Endodermal cell (in vitro differentiated cells): Measurements from ENCODE around the gene RPL29. TPM values are rescaled to one million over a fixed set of nuclear protein-coding genes. Genes with fewer than 3 reads are reported as not detected.

Experiments used
- DNase-seq: peaks from one replicate; pipeline ENCODE4 v3.0.0-alpha.2; 2017
- H3K27ac ChIP-seq: 2 replicates; pipeline ENCODE4 v1.5.1; 2013; ENCODE audit warnings: mild to moderate bottlenecking, low read depth, low read length, moderate library complexity
- H3K27me3 ChIP-seq: 2 replicates; pipeline ENCODE4 v1.6.1; 2013; ENCODE audit warnings: mild to moderate bottlenecking, low read length, moderate library complexity; ENCODE audit not compliant: insufficient read depth, control insufficient read depth, poor library complexity, severe bottlenecking
- H3K36me3 ChIP-seq: 2 replicates; pipeline ENCODE4 v1.7.0; 2013; ENCODE audit warnings: mild to moderate bottlenecking, low read length, moderate library complexity; ENCODE audit not compliant: control insufficient read depth, insufficient read depth
- H3K4me1 ChIP-seq: one replicate; pipeline ENCODE4 v1.7.0; 2013; ENCODE audit warnings: low read length; ENCODE audit not compliant: control insufficient read depth, insufficient read depth
- H3K4me3 ChIP-seq: 2 replicates; pipeline ENCODE4 v1.5.1; 2013; ENCODE audit warnings: mild to moderate bottlenecking, low read length, moderate library complexity
- H3K9ac ChIP-seq: 2 replicates; pipeline ENCODE4 v1.6.1; 2013; ENCODE audit warnings: mild to moderate bottlenecking, low read length, moderate library complexity; ENCODE audit not compliant: poor library complexity, severe bottlenecking; ENCODE audit errors: extremely low read depth
- H3K9me3 ChIP-seq: 2 replicates; pipeline ENCODE4 v1.6.1; 2013; ENCODE audit warnings: mild to moderate bottlenecking, low read length, moderate library complexity; ENCODE audit not compliant: control insufficient read depth
- H3K27ac Mint-ChIP-seq: 2 replicates; pipeline ENCODE4 v1.8.0; 2020; ENCODE audit warnings: mixed read lengths
- H3K27me3 Mint-ChIP-seq: 2 replicates; pipeline ENCODE4 v1.8.0; 2021; ENCODE audit warnings: mild to moderate bottlenecking, mixed read lengths; ENCODE audit not compliant: insufficient read depth
- H3K36me3 Mint-ChIP-seq: 2 replicates; pipeline ENCODE4 v1.8.0; 2020; ENCODE audit warnings: low read depth, mixed read lengths
- H3K4me1 Mint-ChIP-seq: 2 replicates; pipeline ENCODE4 v1.8.0; 2020; ENCODE audit warnings: mixed read lengths
- H3K4me3 Mint-ChIP-seq: 2 replicates; pipeline ENCODE4 v1.8.0; 2020; ENCODE audit warnings: mild to moderate bottlenecking, moderate library complexity, mixed read lengths
- H3K9me3 Mint-ChIP-seq: 2 replicates; pipeline ENCODE4 v1.8.0; 2020; ENCODE audit warnings: mild to moderate bottlenecking, mixed read lengths
- WGBS, 2 experiments: methylation state at CpG; one replicate each; pipeline versions ENCODE4 v1.1.5 to v1.1.7; 2013; ENCODE audit warnings: missing lambda C conversion rate in 2 of 2, mixed read lengths in 1 of 2; ENCODE audit not compliant: insufficient coverage in 1 of 2, insufficient read length in 1 of 2; 5-methylcytosine and 5-hydroxymethylcytosine counted together
- long read RNA-seq, 4 experiments: library from polyadenylated mRNA in 2 of 4; library from RNA in 1 of 4; library from capped mRNA in 1 of 4; stranded (forward) in 3 of 4; unstranded in 1 of 4; transcript quantifications; one replicate each; pipeline ENCODE4 v2.0.0, GENCODE V29; 2020 to 2021; ENCODE audit warnings: inconsistent platforms in 1 of 4
- polyA plus RNA-seq, 2 experiments: library from polyadenylated mRNA; stranded (reverse); fragments of 50-300 nt; gene quantifications; one replicate each; pipeline ENCODE4 v1.2.3, GENCODE V29; 2013
- total RNA-seq, 2 donors: library from RNA; stranded (reverse); fragmentation: NEBNext Ultra II Directional in 1 of 2; extraction: Animal tissue kit (Norgen Biotek cat#: 25700) in 1 of 2; gene quantifications; 2 replicates in 1 of 2; 3 replicates in 1 of 2; pipeline ENCODE4 v1.2.1, GENCODE V29; 2021
- TF ChIP-seq, protein P1 (sequence below): fragments of 200-600 bp; sonication (generic); conservative IDR thresholded peaks from 2 replicates; pipeline ENCODE4 v1.5.0; 2021; ENCODE audit warnings: antibody characterized with exemption, mild to moderate bottlenecking

RPL29 gene
- total RNA-seq, result 1,000 to 10,000 TPM; 1,325 to 1,600 TPM
- polyA plus RNA-seq (2013, experiment 1 of 2), result 1,775 TPM
- polyA plus RNA-seq (2013, experiment 2 of 2), result 1,656 TPM
- long read RNA-seq, experiment 1, transcript RPL29-201 (4 exons, 723 nt), result major isoform, 306 of 799 reads
- long read RNA-seq, experiment 1, partial matches to known transcripts, result 390 of 799 reads
- long read RNA-seq, experiment 1, other reads (novel, unspliced or antisense), result 100 of 799 reads
- long read RNA-seq, experiment 2, transcript RPL29-201 (4 exons, 723 nt), result major isoform, 286 of 310 reads
- long read RNA-seq, experiment 2, partial matches to known transcripts, result 22 of 310 reads
- long read RNA-seq, experiment 2, other reads (novel, unspliced or antisense), result 0 of 310 reads
- long read RNA-seq, experiment 3, transcript RPL29-209 (4 exons, 713 nt), result minor isoform, 6 of 582 reads
- long read RNA-seq, experiment 3, transcript RPL29-206 (3 exons, 880 nt), result minor isoform, 5 of 582 reads
- long read RNA-seq, experiment 3, transcript RPL29-201 (4 exons, 723 nt), result major isoform, 520 of 582 reads
- long read RNA-seq, experiment 3, partial matches to known transcripts, result 42 of 582 reads
- long read RNA-seq, experiment 3, other reads (novel, unspliced or antisense), result 7 of 582 reads
- long read RNA-seq, experiment 4, transcript RPL29-201 (4 exons, 723 nt), result major isoform, 6 of 22 reads
- long read RNA-seq, experiment 4, partial matches to known transcripts, result 10 of 22 reads
- long read RNA-seq, experiment 4, other reads (novel, unspliced or antisense), result 1 of 22 reads

DNA sequence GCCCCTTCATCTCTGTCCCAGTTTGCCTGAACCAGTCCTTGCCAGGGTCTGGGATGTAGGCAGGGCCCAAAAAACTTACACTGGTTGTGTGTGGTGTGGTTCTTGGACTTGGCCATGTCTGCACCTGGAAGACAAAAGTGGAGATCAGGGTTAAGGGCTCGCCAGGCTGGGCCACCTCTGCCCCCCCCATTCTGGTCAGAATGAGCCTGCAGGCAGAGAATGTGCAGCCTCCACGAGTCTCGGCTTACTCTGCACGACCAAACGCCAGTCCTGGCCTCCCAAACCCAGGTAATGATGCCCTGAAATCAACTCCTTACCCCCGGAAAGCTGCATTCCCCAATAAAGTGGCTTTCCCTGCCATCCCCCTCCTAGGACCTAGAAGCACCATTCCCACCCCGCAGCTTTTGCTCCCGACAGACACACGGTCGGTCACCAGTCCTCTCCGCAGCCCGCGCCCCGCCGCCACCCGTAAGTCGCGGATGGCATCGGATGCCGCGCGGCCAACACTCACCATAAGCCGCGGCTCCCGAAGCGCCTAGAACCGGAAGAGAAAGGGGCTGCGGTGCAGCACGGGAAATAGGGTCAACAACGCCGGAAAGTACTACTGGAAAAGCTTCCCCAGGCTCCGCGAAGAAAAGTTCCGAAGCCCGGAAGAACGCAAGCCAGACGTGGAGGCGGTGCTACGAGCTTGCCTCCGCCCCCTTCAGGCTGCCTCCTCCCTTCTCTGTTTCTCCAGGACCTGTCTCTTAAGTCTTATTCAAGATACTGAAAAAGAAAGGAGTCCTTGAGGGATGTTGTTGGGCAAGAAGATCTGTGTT is at the start of gene RPL29:
TSS of gene RPL29 (minus strand) at position 550 of the 818 bp plus-strand sequence. CDS start at position 116, 434 bp downstream.
- 0% methylated on average over 12 to 40 of the region's 40 CpGs for WGBS, 2 experiments
- peak; percentile 96 for DNase-seq
- TF ChIP-seq, protein P1, sequence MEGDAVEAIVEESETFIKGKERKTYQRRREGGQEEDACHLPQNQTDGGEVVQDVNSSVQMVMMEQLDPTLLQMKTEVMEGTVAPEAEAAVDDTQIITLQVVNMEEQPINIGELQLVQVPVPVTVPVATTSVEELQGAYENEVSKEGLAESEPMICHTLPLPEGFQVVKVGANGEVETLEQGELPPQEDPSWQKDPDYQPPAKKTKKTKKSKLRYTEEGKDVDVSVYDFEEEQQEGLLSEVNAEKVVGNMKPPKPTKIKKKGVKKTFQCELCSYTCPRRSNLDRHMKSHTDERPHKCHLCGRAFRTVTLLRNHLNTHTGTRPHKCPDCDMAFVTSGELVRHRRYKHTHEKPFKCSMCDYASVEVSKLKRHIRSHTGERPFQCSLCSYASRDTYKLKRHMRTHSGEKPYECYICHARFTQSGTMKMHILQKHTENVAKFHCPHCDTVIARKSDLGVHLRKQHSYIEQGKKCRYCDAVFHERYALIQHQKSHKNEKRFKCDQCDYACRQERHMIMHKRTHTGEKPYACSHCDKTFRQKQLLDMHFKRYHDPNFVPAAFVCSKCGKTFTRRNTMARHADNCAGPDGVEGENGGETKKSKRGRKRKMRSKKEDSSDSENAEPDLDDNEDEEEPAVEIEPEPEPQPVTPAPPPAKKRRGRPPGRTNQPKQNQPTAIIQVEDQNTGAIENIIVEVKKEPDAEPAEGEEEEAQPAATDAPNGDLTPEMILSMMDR, result no peak
- H3K27ac ChIP-seq, result peak within 1 kb of the TSS; percentile 99
- H3K4me3 Mint-ChIP-seq, result peak within 1 kb of the TSS; percentile 100
- peaks cover 32% of the 10 kb centered on the region for H3K36me3 ChIP-seq
- H3K27me3 Mint-ChIP-seq, result no peaks in the 10 kb centered on the region
- H3K4me3 ChIP-seq, result peak within 1 kb of the TSS; percentile 94
- H3K36me3 Mint-ChIP-seq, result peaks cover 45% of the 10 kb centered on the region
- no peaks in the 10 kb centered on the region for H3K27me3 ChIP-seq
- H3K4me1 ChIP-seq, result peaks cover 12% of the 10 kb centered on the region
- peaks cover 23% of the 10 kb centered on the region for H3K4me1 Mint-ChIP-seq
- H3K9me3 ChIP-seq, result no peaks in the 10 kb centered on the region
- peak within 1 kb of the TSS; percentile 100 for H3K27ac Mint-ChIP-seq
- peak within 1 kb of the TSS; percentile 96 for H3K9ac ChIP-seq
- H3K9me3 Mint-ChIP-seq, result no peaks in the 10 kb centered on the region

DNA sequence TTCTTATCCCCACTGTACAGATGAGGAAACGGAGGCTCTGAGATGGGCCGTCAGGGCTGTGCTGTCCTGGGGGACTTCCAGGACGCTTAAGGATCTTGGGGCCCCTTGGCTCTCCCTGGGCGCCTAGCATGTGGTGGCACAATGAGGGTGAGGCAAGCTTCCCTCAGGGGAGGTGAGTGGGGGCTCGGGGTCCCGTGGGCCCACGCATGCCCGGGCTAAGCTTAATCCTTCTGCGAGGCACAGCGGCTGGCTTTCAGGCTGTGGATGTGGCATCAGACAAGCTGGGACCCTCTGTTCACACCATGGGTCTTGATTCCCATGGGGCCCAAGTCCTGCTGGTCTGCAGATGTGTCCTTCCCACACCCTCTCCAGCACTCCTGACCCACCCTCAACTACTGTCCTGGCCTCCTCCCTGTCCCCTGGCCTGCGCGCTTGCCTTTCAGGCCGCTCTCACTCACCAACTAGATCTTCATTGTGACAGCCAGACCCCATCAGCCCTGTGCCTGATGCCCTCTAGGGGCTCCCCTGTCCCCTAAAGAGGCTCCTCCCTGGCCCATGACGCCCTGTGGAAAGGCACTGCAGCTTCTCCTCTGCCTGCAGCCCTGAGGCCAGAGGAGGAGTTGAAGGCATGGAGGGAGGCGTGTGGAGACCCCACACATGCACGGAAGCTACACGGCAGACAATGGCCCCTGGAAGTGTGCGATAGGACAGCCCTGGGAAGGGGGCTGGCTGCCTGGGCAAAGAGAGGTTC is 49.3 kb upstream of the RPL29 start:
- peak; percentile 80 for DNase-seq
- no peaks in the 10 kb centered on the region for H3K27me3 ChIP-seq

More for the DNA sequence above, 49.3 kb upstream of the RPL29 start:
- Mint-ChIP-seq H3K4me1 (peaks cover 11% of the 10 kb centered on the region), H3K27ac (peak overlapping the region; percentile 65), H3K27me3 (no peaks in the 10 kb centered on the region), H3K9me3 (no peaks in the 10 kb centered on the region), H3K4me3 (no peak overlapping the region), H3K36me3 (peaks cover 2% of the 10 kb centered on the region)
- no peak overlapping the region for H3K4me3 ChIP-seq
- H3K36me3 ChIP-seq, result no peaks in the 10 kb centered on the region
- no peak overlapping the region for H3K9ac ChIP-seq
- TF ChIP-seq, protein P1, result peak; percentile 36
- 92 to 93% methylated on average over 13 to 18 of the region's 18 CpGs for WGBS, 2 experiments
- H3K9me3 ChIP-seq, result no peaks in the 10 kb centered on the region
- H3K27ac ChIP-seq, result peak overlapping the region; percentile 49
- H3K4me1 ChIP-seq, result no peaks in the 10 kb centered on the region
